COLO668 (cell line): ENCODE results near the gene FAM114A2.
A peak's percentile ranks its signal among the peaks of the same experiment; 100 is the strongest.
"Not testable (repeated sequence)": the region's sequence is repeated elsewhere in the genome, so short reads cannot be mapped to it uniquely, and the experiment has no call there.

Experiments
- DNase-seq: peaks from one replicate; lab custom pipeline; 2025; ENCODE audit not compliant: unreplicated experiment; lab: John Stamatoyannopoulos, UW

FAM114A2 gene

DNA sequence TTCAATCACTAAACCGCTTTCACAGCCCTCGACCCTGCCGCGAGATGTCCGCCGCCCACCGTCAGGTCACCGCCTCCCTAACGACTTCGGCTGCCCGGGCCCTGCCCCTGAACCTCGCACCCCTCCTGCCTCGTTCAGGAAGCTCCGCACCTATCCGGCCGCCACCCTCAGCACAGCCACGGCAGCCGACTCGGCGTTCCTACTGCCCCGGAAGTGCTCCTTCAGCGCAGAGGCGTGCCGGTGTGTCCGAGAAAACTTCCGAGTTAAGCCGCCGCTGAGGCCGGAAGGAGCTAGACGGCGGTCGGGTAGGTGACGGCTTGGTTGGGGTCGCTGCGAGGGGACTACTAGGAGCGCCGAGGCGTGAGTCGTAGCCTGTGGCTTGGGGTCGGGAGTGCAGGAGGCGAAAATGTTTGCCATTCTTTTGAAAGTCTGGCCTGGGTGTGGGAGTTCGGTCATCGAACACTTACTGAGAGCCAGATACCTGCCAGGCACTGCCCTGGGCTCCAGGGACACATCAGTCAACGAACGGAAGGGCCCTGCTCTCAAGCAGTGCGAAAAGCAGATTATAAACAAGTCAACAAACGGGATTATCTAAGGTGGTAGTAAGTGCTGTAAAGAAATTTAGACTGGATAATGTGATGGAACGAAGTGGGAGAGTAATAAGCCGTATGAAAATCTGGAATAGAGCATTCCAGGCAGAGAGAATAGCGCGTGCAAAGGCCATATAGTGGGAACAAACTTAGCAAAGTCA, at the start of gene FAM114A2, which contains the start of gene MFAP3:
Gene FAM114A2, minus strand, starts transcription at position 204 of the 751 bp plus-strand sequence. CDS start 3,957 bp downstream, outside the sequence.
Gene MFAP3, plus strand, starts transcription at position 261 of the 751 bp plus-strand sequence. CDS start 10,756 bp downstream, outside the sequence.
- DNase-seq = peak; percentile 87

DNA sequence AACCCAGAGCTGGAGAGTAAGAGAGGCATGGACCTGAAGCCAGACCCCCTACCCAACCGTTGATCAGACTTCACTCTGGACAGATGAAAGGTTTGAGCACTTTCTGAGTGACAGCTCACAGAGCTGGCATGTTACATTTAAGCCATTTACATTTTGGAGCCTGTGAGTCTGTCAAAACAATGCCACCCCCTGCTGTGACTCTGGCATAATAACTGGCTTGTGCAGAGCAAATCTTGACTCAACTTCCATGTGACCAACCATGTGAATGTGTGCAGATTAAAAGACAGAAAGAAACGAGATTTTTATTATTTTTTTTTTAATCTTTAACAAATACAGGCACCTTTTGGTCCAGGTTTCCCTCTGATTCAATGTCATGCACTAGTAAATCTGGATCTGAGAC, 48.5 kb upstream of the FAM114A2 start:
- peak; percentile 2 for DNase-seq

DNA sequence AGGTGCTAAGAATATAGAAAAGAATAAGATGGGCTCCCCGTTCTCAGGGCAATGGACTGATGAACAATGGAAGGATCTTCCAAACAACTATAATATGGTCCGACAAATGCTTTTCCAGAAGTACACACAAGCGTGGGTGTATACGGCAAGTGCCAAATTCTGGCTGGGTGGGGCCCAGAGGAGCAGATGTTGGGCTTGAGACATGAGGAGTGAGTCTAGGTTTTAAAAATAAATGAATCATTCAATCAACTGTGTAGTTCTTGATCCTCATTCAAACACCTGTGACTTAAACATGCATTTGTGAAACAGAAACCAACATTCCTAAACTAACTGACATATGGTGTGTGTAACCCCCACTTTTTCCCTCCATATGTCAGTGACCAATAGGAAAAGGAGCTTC, 47.9 kb upstream of the FAM114A2 start:
- DNase-seq = no peak

DNA sequence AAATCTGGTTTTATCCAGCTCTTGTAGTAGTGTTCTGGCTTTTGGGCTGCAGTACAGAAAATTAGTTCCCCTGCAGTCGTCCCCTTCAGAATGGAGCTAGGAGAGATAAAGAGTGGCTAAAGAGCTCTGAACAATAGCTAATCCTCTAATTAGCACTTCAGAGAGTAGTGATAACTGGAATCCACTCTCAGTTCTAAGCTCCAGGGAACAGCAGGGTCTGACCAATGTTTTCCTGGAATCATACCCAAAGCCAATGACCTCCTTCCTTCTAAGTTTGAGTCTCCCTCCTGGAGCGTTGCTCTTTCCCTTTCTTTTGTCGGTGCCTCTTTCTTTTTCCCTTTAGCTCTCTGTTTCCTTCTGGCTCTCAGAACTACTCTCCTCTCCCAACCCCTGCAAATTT, 47.4 kb upstream of the FAM114A2 start:
- DNase-seq = no peak

DNA sequence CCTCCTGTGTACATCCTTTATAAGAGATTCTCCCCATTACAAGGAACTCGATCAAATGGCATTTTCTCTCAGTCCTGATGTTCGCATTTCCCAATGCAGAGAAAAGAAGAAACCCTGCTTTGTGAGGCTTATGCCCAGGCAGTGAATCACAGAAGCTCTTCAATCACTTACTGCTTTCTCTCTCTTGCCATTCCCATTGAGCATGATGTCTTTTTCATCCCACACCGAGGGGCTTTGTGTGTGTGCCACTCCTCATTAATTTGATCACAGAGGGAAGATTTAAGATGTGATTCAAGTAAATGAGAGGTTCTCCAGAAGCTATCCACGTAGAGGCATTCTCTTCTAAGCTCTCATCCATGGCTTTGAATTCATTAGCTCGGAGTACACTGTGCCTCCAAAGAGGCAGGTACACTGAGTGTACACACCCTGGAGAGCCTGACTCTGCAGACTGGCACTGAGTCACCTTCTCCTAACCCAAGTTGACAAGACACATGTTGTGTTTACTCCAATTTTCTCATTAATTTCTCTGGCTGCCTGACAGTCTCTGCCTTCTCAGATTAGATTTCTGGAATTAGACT, 45.4 kb upstream of the FAM114A2 start:
- no peak for DNase-seq

DNA sequence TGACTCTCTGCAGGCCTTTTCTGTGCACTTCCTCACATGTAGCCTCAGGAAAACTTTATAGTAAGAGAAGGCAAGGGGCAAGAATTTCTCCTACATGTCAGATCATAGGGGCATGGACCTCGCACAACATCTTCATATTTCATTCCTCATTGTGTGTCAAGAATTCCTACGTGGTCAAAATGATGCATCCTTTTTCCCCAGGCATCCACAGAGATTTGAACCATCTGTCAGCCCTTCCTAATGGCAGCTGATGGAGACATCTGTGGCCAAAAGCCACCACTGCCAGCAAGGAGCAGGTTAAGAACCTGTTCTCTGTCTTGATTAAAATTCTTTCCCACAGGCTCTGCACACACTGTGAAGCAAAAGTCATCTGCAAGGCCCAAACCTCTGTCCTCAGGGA, 42.5 kb upstream of the FAM114A2 start:
- DNase-seq = no peak

DNA sequence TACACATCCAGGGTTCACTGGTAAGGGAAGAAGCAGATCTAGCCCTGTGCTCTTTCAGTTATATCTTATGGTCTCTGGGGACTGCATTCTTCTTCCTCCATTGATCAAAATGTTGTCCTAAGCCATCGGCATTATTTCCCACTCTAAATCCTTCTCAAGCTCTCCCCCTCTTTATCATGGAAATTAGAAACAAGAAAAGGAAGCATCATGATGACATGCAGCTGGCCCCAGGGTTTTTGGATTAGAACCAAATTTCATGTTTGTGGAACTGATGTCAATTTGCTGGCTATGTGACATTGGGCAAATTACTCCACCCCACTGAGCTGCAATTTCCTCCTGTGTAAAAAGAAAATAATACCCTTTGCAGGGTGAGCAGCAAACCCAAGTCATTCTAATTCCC, 39.6 kb upstream of the FAM114A2 start:
- DNase-seq = peak; percentile 6

DNA sequence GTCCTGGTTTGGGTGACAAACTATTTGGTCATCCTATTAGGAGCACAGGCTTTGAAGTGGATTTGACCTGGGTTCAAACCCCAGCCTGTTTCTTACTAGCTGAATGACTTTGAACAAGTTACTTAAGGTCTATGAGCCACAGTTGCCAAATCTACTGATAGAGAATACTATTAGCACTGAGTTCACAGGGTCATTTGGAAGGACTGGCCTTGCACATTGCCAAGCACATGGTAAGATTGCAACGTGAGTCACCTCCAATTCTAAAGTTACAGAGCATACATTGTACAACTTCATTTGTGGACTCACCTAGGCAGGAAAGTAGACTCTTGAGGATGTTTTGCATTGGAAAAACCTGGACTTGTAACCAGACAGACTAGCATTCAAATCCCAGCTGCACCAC, 39.0 kb upstream of the FAM114A2 start:
- DNase-seq = no peak

DNA sequence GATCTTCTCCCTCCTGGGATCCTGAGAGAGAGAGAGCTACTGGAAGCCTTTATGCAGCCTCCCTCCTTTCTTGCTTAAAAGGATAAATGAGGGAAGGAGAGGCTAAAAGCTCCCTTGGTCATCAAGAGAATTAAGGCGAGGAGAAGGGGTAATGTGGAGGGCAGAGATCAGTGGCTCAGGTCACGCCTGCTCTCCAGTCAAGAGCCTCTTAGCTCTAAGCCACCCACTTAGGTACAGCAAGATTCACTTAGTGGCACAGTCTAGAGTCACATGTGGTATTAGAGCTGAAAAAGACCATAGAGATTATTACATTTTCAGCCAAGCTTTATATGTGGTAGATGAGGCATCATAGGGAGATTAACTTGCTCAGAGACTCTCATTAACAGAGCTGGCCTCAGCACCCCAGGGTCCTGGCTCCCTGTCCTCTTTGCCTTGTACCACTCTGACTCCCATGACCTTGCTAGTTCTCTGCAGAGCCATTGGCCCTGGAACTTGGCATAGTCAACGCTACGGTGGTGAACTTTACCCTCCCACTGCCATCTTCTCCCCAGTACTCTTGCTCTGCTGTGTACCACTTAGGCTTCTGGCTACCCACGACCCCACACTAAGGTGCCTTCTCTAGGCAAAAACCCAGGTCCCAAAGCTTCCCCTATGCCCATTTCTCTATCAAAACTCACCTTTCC, 37.7 kb upstream of the FAM114A2 start:
- no peak for DNase-seq

DNA sequence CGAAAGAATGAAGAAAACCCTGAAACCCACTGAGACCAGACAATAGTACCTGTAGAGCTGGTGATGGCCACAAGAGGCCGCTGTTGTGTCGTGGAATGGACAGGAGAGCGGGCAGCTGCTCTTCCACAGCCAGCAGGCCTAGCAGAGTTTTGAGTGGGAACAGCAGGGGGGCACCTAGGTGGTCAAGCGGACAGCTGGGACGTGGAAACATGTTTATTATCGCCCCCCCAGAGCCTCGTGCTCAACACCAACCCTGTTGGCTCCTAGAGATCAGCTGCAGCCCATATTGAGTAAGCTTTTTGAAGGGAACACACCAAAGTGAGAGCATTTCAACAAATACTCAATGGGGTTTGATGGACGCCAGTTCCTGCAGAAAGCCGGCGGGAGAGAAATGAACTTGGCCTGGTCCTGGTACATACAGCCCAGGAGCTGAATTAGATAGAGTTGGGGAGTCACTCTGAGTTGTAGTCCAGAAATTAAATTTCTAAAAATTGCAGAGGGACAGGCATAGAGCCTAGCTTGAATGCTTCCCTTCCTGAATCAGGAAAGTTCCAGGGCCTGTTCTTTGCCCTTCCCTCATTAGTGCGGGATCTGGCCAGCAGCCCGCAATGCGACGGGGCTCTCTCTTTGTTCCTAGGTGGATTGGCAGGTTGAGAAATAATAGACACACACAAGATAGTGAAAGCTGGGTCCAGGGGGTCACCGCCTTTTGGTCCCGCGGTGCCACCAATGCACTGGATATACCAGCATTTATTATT, 33.9 kb upstream of the FAM114A2 start:
- DNase-seq = peak; percentile 68

DNA sequence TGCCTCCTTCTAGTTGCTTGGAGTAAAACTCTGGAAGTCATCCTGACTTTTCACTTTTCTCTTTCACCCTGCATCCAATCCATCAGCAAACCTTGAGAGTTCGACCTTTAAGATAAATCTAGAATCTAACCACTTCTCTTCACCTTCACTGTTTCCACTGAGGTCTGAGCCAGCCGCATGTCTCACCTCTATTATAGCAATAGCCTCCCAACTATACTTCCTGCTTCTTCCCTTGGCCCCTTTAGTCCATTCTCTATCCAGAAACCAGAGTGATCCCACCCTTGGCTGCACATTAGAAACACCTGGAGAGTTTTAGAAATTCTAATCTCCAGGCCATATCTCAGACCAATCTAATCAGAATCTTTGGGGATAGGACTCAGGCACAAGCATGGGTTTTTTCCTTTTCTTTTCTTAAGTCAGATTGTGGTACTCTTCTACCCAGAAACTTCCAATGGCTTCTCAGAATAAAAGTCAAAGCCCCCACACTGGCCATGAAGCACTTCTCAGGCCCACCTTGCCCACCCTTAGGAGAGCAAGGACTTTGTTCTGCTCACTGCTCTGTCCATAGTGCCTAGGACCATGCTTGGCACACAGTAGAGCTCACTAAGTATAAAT, 33.2 kb upstream of the FAM114A2 start:
- DNase-seq = no peak

DNA sequence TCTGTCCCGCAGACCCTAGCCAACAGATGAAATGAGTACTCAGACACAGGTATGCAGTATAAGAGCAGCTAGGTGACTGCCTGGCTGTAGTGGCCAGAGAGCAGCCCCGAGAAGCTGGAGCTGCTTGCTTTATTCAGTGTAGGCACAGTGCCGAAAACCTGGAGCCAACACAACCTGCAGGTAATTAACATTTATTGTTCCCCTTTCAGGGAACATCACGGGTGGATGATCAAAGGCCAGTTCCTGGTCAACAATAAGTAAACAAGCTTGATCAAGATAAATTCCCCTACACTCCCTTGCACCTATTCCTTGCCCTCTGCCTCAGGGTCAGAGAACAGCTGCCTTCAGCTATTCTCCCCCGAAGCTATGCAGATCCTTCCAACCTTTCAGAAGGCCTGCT, 31.1 kb upstream of the FAM114A2 start:
- not testable (repeated sequence) for DNase-seq

DNA sequence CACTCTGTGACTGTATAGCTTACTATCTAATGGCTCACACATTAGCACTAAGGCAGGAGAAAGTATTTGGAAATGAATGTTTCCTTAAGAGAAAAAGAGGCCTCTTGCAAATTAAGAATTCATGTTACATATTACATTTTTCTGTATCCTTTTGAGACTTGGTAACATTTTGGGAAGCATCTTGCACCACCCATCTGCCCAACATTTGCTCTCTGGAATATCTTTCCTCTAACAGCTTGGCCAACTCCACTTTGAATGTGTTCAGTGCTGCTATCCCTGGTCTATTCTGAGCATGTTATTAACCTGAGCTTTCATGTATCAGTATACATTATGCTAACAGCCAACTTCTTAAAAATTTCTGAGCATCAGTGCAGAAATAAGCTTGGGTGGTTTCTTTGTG, 27.3 kb upstream of the FAM114A2 start:
- DNase-seq = no peak

DNA sequence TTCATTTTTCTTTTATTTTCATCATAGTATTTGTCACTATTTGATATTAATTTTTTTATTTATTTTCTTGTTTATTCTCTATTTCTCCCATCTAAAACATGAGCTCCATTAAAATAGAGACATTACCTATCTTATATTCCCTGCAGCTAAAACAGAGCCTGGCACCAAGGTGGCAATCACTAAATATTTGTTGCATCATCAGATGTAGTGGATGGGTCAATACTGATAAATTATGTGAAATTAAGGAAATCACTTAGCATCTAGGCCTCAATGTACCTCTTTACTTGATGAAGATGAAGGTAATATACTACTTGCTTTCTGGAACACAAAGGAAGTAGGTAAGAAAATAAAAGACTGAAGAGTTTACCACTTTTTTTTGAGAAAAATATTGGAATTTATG, 24.7 kb upstream of the FAM114A2 start:
- no peak for DNase-seq

DNA sequence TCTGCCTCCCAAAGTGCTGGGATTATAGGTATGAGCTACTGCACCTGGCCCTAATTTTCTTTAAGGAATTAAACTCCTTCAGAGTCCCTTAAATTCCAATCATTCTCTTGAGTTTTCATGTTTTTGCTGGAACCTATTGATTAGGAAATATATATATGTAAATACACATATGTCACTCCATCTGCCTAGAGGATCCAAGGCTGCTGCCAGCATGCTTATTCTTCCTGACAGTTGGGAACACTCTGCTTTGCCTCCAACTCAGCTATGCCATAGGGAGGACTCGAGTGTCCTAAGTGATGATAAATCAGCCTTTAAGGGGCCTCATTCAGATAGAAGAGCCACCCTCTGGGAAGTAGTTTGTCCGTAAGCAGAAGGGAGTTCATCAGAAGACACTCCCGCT, 21.9 kb upstream of the FAM114A2 start:
- no peak for DNase-seq

DNA sequence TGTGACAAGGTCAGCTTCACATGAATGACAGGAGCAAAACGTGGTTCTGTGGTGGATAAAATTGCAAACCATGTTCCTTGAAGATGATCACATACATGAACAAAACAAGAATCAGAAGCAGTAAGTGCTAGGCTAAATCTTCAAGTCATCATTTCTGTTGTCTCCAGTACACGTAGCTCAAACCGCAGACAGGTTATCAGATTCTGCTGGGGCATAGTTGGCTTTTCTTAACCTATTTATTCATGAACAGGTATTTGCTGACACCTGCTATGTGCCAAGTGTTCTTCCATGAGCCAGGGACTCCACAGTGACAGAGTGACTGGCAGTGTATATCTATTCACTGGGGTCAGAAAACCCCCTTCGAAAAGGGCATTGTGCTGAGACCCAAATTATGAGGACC, 20.9 kb upstream of the FAM114A2 start:
- DNase-seq = no peak

DNA sequence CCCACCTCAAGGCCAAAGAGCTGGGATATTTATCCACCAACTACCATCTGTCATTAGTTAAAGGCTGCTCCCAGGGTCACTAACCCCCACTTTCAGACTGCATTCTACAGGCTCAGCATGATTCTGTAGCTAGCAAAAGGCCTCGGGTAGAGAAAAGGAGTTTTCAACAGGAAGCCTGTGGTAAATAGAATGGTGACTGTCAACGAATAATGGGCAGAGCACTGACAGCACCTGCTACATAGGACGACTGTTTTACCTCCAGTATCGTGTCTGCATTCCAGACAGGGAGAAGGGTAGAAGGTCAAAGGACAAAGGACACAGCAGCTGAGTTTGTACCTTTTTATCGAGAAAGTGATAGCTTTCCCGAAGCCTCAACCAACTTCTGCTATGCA, 20.3 kb upstream of the FAM114A2 start:
- no peak for DNase-seq

DNA sequence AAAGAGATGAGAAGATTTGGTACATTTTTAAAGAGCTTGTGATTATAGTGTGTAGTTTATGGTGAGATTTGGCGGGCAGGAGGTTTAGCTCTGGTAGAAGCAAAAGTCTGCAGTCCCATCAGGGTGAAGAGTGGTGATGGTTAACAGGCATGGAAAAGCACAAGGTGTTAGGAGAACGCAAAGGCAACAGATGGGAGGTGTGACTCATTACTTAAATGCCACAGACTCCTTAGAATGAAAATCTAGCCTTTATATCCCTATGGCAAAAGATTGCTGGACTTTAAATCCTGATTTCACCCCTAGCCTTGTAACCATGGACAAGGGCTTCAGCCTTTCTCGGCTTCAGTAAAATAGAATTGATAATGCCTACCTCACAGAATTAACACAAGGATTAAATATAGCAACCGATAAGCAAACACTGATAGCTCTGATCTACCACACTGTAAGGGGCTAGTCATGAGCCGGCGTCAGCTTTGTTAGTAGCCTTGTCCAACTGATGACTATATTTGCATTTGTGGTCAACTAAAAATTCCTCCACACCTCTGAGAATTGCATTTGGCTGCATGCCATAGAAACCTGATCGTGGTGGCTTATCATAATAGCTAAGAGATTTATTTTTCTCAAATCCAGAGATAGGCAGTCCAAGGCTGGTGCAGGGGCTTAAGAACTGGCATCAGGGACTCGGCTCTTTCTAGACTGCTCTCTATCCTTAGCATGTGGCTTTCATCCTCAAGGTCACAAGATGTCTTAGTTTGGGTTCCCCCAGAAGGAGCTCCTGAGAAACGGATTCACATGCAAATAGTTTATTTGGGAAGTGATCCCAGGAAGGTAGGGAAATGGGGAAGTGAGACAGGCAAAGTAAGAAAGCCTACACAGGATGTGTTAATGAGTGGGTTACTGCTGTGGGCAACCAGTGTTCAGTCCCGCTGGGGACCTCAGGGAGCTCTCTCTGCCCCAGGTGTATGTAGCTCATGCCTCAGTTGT, 19.6 kb upstream of the FAM114A2 start:
- peak; percentile 58 for DNase-seq

DNA sequence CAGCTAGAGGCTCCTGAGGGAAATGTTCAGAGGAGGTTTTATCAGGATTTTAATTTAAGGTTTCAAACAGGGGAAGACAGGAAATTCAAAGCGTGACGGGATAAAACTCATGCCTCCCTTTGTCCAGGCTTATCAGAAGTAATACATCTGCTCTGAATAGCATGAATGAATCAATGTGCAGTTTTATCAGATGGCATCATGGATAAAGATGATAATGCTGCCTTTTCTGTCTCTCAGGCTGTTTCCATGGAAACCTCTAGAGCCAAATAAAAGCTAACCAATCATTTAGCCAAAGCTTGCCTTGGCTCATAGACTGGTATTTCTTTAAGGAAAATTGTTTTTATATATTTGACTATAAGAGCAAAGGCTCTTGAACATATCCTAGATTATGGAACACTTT, 16.5 kb upstream of the FAM114A2 start:
- no peak for DNase-seq

DNA sequence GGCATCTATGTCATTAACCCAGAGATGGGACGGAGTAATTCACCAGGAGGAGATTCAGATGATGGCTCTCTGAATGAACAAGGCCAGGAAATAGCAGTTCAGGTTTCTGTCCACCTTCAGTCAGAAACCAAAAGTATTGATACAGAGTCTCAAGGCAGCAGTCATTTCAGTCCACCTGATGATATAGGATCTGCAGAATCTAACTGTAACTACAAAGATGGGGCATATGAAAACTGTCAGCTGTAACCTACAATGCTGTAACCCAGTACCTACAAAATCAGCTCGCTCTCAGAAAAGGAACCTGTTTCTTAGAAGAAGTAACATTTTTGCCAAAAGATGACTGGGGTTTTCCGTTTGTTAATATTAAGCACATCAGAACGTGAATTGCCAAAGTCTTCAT, 14.8 kb upstream of the FAM114A2 start:
- no peak for DNase-seq
